ENCODE measurements around the gene IL20RA.
A peak's percentile ranks its signal among the peaks of the same experiment; 100 is the strongest.

IL20RA gene

DNA sequence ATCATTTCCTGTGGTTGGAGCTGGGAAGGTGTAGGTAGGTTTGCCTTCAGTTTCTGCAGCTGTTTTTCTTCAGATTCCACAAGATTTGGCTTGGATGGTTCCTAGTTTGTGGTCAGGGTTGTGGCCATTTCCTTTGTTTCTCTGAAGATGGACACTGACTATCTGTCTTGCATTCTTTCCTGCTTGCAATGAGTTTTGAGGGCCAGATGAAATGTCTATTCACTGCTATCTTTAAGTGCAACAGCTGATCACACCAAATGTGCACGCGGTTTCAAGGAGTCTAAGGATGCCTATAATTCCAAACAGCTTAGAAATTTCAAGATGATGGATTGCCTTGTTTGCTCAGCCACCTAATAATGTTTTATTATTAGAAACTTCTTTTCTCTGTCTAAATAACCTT is 28.4 kb downstream of the IL20RA start:
- H3K27ac ChIP-seq (ENCODE audit: low read length), result no peak overlapping the region
- no peaks in the 10 kb centered on the region for H3K4me1 ChIP-seq (ENCODE audit: control insufficient read depth, low read depth, low read length)
- H3K4me3 ChIP-seq (ENCODE audit: low read length), result no peak overlapping the region

GRCh38 chr6:137015943-137016342 is 28.8 kb downstream of the IL20RA start:
- H3K36me3 ChIP-seq (ENCODE audit: control insufficient read depth, low read depth, low read length), result no peaks in the 10 kb centered on the region
- H3K4me1 ChIP-seq (ENCODE audit: control insufficient read depth, low read depth, low read length), result no peaks in the 10 kb centered on the region
- no peak overlapping the region for H3K27ac ChIP-seq (ENCODE audit: low read length)
- no peaks in the 10 kb centered on the region for H3K9me3 ChIP-seq (ENCODE audit: control insufficient read depth, low read depth, low read length)
- H3K9ac ChIP-seq (ENCODE audit: low read length), result no peak overlapping the region
- H3K4me3 ChIP-seq (ENCODE audit: low read length), result no peak overlapping the region
- H3K27me3 ChIP-seq (ENCODE audit: control insufficient read depth, insufficient read depth, low read length), result no peaks in the 10 kb centered on the region

More for the DNA sequence above, 28.4 kb downstream of the IL20RA start:
- Histone ChIP-seq H3K36me3 (ENCODE audit: control insufficient read depth, low read depth, low read length) (no peaks in the 10 kb centered on the region), H3K9ac (ENCODE audit: low read length) (no peak overlapping the region), H3K9me3 (ENCODE audit: control insufficient read depth, low read depth, low read length) (no peaks in the 10 kb centered on the region), H3K27me3 (ENCODE audit: control insufficient read depth, insufficient read depth, low read length) (no peaks in the 10 kb centered on the region)

- H3K4me3 ChIP-seq (ENCODE audit: low read length), result no peak overlapping the region
- H3K9ac ChIP-seq (ENCODE audit: low read length), result no peak overlapping the region
- H3K9me3 ChIP-seq (ENCODE audit: control insufficient read depth, low read depth, low read length), result no peaks in the 10 kb centered on the region
- no peaks in the 10 kb centered on the region for H3K27me3 ChIP-seq (ENCODE audit: control insufficient read depth, insufficient read depth, low read length)
- no peaks in the 10 kb centered on the region for H3K36me3 ChIP-seq (ENCODE audit: control insufficient read depth, low read depth, low read length)
- H3K27ac ChIP-seq (ENCODE audit: low read length), result no peak overlapping the region
- H3K4me1 ChIP-seq (ENCODE audit: control insufficient read depth, low read depth, low read length), result no peaks in the 10 kb centered on the region
These were observed 30.8 kb downstream of the IL20RA start for GRCh38 chr6:137013738-137014602.

GRCh38 chr6:137013031-137013430 is 31.7 kb downstream of the IL20RA start:
- Histone ChIP-seq H3K9me3 (ENCODE audit: control insufficient read depth, low read depth, low read length) (no peaks in the 10 kb centered on the region), H3K27me3 (ENCODE audit: control insufficient read depth, insufficient read depth, low read length) (no peaks in the 10 kb centered on the region), H3K36me3 (ENCODE audit: control insufficient read depth, low read depth, low read length) (no peaks in the 10 kb centered on the region), H3K4me1 (ENCODE audit: control insufficient read depth, low read depth, low read length) (no peaks in the 10 kb centered on the region), H3K9ac (ENCODE audit: low read length) (no peak overlapping the region), H3K27ac (ENCODE audit: low read length) (no peak overlapping the region), H3K4me3 (ENCODE audit: low read length) (no peak overlapping the region)

GRCh38 chr6:137011406-137011805 is 33.4 kb downstream of the IL20RA start:
- H3K27me3 ChIP-seq (ENCODE audit: control insufficient read depth, insufficient read depth, low read length), result no peaks in the 10 kb centered on the region
- H3K9me3 ChIP-seq (ENCODE audit: control insufficient read depth, low read depth, low read length), result no peaks in the 10 kb centered on the region
- H3K4me1 ChIP-seq (ENCODE audit: control insufficient read depth, low read depth, low read length), result no peaks in the 10 kb centered on the region
- H3K36me3 ChIP-seq (ENCODE audit: control insufficient read depth, low read depth, low read length), result no peaks in the 10 kb centered on the region
- no peak overlapping the region for H3K27ac ChIP-seq (ENCODE audit: low read length)
- H3K4me3 ChIP-seq (ENCODE audit: low read length), result no peak overlapping the region
- no peak overlapping the region for H3K9ac ChIP-seq (ENCODE audit: low read length)

GRCh38 chr6:137010128-137010718 is 34.5 kb downstream of the IL20RA start:
- Histone ChIP-seq H3K27me3 (ENCODE audit: control insufficient read depth, insufficient read depth, low read length) (no peaks in the 10 kb centered on the region), H3K9ac (ENCODE audit: low read length) (no peak overlapping the region), H3K27ac (ENCODE audit: low read length) (no peak overlapping the region), H3K9me3 (ENCODE audit: control insufficient read depth, low read depth, low read length) (no peaks in the 10 kb centered on the region), H3K36me3 (ENCODE audit: control insufficient read depth, low read depth, low read length) (no peaks in the 10 kb centered on the region), H3K4me1 (ENCODE audit: control insufficient read depth, low read depth, low read length) (no peaks in the 10 kb centered on the region), H3K4me3 (ENCODE audit: low read length) (no peak overlapping the region)

DNA sequence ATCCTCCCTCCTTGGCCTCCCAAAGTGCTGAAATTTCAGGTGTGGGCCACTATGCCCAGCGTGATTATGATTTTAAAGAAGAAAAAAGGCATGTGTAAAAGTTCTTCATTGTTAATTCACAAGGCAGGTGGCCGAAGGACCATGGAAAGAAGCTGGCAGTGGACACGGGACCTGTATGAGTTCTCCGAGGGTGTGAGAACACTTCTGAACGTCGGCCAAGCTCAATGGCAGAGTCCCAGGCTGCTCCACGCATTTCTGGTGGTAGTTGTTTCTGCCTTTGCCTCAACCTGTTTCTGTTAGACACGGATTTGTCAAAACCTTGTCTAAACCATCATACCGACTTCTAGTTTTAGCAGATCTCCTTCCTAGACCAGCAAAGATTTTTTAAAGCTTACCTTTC is 36.6 kb downstream of the IL20RA start:
- H3K9me3 ChIP-seq (ENCODE audit: control insufficient read depth, low read depth, low read length), result no peaks in the 10 kb centered on the region
- H3K4me3 ChIP-seq (ENCODE audit: low read length), result no peak overlapping the region
- no peak overlapping the region for H3K9ac ChIP-seq (ENCODE audit: low read length)
- no peaks in the 10 kb centered on the region for H3K4me1 ChIP-seq (ENCODE audit: control insufficient read depth, low read depth, low read length)
- H3K27ac ChIP-seq (ENCODE audit: low read length), result no peak overlapping the region
- no peaks in the 10 kb centered on the region for H3K36me3 ChIP-seq (ENCODE audit: control insufficient read depth, low read depth, low read length)
- no peaks in the 10 kb centered on the region for H3K27me3 ChIP-seq (ENCODE audit: control insufficient read depth, insufficient read depth, low read length)

DNA sequence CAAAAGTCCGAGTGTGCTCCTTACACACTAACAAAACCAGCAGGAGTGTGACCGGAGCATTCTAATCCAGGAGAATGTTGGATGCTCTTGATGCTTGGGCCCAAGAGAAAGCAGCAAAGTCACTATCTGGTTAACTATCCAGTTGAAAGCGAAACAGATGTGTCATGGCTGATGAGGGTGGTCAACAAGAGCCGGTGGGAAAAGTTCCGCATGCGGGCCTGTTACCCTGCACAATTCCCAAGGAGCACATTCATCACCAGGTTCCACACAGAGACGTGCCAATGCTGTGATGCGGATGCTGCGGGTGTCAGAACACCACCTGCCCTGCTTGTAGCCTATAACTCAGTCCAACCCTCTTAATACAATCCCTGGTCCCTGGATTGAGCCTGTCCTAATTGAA is 38.7 kb downstream of the IL20RA start:
- no peaks in the 10 kb centered on the region for H3K27me3 ChIP-seq (ENCODE audit: control insufficient read depth, insufficient read depth, low read length)
- no peak overlapping the region for H3K4me3 ChIP-seq (ENCODE audit: low read length)
- peaks cover 18% of the 10 kb centered on the region for H3K4me1 ChIP-seq (ENCODE audit: control insufficient read depth, low read depth, low read length)
- no peaks in the 10 kb centered on the region for H3K36me3 ChIP-seq (ENCODE audit: control insufficient read depth, low read depth, low read length)
- H3K9me3 ChIP-seq (ENCODE audit: control insufficient read depth, low read depth, low read length), result no peaks in the 10 kb centered on the region
- no peak overlapping the region for H3K9ac ChIP-seq (ENCODE audit: low read length)
- H3K27ac ChIP-seq (ENCODE audit: low read length), result no peak overlapping the region

DNA sequence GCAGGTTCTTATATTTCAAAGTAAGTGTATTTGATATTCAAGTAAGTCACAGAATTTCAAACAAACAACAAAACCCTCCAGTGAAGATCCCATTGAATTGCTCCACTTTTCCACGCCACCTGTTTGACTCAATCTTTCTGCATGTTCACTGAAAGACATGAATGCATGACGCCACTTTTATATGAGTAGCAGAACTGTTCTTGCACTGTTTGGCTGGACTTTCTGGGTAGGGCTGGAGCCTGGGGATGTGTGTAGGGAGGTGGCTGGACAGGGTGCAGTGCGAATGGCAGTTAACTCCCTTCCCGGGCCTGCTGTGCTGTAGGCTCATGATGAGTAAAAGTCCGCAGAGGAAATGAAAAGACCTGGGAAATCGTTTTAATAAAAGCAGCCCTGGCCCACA is 39.7 kb downstream of the IL20RA start:
- no peak overlapping the region for H3K9ac ChIP-seq (ENCODE audit: low read length)
- H3K9me3 ChIP-seq (ENCODE audit: control insufficient read depth, low read depth, low read length), result no peaks in the 10 kb centered on the region
- no peaks in the 10 kb centered on the region for H3K27me3 ChIP-seq (ENCODE audit: control insufficient read depth, insufficient read depth, low read length)
- no peak overlapping the region for H3K27ac ChIP-seq (ENCODE audit: low read length)
- no peaks in the 10 kb centered on the region for H3K36me3 ChIP-seq (ENCODE audit: control insufficient read depth, low read depth, low read length)
- H3K4me3 ChIP-seq (ENCODE audit: low read length), result no peak overlapping the region
- H3K4me1 ChIP-seq (ENCODE audit: control insufficient read depth, low read depth, low read length), result peaks cover 24% of the 10 kb centered on the region

DNA sequence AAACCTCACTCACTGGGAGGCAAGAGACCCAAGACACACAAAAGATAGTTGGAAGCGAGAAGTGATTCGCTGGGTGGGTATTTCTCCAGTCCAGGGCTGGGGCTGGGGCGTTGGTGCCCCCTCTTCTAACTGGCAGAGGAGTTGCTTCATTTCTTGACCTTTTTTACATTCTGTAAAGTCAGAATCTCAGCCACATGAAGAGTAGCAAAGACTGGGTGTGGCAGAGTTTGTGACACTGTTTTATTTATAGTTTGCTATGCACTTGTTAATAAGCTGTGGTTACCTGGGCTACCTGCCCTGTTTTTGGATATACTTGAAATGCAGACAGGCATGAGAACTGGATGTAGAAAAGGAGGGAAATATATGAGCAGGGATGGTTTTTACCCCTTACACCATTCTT is 42.3 kb downstream of the IL20RA start:
- Histone ChIP-seq H3K4me1 (ENCODE audit: control insufficient read depth, low read depth, low read length) (peaks cover 24% of the 10 kb centered on the region), H3K9me3 (ENCODE audit: control insufficient read depth, low read depth, low read length) (no peaks in the 10 kb centered on the region), H3K4me3 (ENCODE audit: low read length) (no peak overlapping the region), H3K36me3 (ENCODE audit: control insufficient read depth, low read depth, low read length) (no peaks in the 10 kb centered on the region), H3K27ac (ENCODE audit: low read length) (no peak overlapping the region), H3K27me3 (ENCODE audit: control insufficient read depth, insufficient read depth, low read length) (no peaks in the 10 kb centered on the region), H3K9ac (ENCODE audit: low read length) (no peak overlapping the region)

DNA sequence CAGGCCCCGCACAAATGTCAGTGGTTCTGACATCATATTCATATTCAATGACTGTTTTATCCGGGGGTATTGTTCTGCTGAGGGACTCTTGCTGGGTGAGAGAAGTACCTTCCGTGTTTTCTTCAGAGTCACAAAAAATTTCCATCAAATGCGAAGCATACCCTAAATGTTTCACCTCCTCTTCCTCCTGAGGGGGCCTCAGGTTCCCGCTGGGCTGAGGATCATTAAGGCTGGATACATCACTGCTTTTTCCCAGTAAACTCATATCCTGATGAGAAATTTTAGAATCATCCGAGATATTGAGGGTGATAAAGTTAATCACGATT is 42.8 kb downstream of the IL20RA start:
- Histone ChIP-seq H3K4me1 (ENCODE audit: control insufficient read depth, low read depth, low read length) (peaks cover 24% of the 10 kb centered on the region), H3K27me3 (ENCODE audit: control insufficient read depth, insufficient read depth, low read length) (no peaks in the 10 kb centered on the region), H3K9me3 (ENCODE audit: control insufficient read depth, low read depth, low read length) (no peaks in the 10 kb centered on the region), H3K36me3 (ENCODE audit: control insufficient read depth, low read depth, low read length) (no peaks in the 10 kb centered on the region), H3K4me3 (ENCODE audit: low read length) (peak overlapping the region; percentile 32), H3K9ac (ENCODE audit: low read length) (no peak overlapping the region), H3K27ac (ENCODE audit: low read length) (no peak overlapping the region)

Measured in iPS-18a (cell line).